GM12874 (cell line): ENCODE measurements around the gene OR5K4.

Experiments
- TF ChIP-seq, protein P1 (sequence below): IDR thresholded peaks from 2 replicates; pipeline ENCODE4 v1.5.1; 2011; ENCODE audit warnings: low read depth, mild to moderate bottlenecking, control low read depth, low read length, moderate library complexity; ENCODE audit not compliant: insufficient read depth

OR5K4 gene

DNA sequence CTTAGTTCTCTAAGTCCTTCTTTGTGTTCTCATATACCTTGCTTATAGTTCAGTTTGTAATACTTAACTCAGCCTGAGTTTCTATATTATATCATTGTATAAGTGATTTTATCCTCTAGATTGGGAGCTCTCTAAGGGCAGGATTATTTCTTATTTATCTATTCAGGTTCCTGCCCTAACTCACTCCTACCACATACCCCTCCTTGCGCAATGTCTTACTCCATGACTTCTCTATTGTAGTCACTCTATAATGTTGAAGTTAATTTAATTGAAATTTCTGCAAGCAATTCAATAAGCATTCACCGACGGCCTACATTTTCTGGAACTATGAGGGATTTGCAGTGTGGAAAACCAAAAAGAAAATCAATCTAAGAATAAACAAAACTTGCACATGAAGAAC, 3.6 kb upstream of the OR5K4 start:
- TF ChIP-seq, protein P1, sequence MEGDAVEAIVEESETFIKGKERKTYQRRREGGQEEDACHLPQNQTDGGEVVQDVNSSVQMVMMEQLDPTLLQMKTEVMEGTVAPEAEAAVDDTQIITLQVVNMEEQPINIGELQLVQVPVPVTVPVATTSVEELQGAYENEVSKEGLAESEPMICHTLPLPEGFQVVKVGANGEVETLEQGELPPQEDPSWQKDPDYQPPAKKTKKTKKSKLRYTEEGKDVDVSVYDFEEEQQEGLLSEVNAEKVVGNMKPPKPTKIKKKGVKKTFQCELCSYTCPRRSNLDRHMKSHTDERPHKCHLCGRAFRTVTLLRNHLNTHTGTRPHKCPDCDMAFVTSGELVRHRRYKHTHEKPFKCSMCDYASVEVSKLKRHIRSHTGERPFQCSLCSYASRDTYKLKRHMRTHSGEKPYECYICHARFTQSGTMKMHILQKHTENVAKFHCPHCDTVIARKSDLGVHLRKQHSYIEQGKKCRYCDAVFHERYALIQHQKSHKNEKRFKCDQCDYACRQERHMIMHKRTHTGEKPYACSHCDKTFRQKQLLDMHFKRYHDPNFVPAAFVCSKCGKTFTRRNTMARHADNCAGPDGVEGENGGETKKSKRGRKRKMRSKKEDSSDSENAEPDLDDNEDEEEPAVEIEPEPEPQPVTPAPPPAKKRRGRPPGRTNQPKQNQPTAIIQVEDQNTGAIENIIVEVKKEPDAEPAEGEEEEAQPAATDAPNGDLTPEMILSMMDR = no peak

DNA sequence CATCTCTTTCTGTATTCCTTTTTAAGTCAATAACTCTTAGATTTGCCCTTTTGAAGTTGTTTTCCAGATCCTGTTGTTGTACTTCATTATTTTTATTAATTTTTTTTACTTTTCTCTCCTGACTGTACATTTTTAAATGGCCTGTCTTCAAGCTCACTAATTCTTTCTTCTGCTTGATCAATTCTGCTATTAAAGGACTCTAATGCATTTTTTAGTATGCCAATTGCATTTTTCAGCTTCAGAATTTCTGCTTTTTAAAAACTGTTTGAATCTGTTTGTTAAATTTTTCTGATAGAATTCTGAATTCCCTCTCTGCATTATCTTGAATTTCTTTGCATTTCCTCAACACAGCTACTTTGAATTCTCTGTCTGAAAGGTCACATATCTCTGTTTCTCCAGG, 5.6 kb downstream of the OR5K4 start:
- TF ChIP-seq, protein P1 = no peak

DNA sequence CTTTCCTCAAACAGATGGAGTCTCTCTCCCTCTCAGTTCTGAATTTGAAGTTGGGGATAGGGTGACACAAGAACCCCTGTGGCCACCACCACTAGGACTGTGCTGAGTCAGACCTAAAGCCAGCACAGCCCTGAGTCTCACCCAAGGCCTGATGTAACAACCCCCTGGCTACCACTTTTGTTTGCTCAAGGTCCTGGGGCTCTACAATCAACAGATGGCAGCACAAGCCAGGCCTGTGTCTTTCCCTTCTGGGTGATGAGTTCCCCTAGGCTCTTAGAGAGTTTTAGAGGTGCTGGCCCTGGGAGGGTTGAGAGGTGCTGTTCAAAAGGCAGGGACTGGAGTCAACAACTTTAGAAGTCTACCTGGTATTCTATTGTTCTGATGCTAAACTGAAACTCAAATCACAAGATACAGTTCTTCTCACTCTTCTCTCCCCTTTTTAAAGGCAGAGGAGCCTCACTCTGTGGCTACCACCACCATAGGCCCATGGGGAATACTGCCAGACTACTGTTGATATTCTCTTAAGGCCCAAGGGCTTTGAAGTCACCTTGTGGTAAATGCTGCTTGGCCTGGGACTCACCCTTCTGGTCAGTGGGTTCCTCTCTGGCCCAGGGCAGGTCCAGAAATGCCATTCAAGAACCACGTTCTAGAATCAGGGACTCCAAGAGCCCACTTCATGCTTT, 6.5 kb downstream of the OR5K4 start:
- TF ChIP-seq, protein P1 = peak; percentile 25; the same call in 1 of the 2 replicates

DNA sequence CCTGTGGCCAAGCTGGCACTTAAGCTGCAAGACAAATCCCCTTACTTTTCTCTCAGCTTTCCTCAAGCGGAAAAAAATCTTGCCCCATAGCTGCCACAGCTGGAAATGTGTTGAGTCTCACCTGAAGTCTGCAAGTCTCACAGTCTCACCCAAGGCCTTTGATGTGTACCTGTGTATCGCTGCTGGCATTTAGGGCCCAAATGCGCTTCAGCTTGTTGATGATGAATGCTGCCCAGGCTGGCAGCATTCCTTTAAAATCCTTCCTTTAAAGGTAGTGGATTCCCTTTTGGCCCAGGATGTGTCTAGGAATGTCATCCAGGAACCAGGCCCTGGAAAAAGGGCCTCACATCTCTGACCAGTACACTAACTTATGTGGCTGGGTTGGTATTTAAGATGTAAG, 7.0 kb downstream of the OR5K4 start:
- TF ChIP-seq, protein P1 = no peak

DNA sequence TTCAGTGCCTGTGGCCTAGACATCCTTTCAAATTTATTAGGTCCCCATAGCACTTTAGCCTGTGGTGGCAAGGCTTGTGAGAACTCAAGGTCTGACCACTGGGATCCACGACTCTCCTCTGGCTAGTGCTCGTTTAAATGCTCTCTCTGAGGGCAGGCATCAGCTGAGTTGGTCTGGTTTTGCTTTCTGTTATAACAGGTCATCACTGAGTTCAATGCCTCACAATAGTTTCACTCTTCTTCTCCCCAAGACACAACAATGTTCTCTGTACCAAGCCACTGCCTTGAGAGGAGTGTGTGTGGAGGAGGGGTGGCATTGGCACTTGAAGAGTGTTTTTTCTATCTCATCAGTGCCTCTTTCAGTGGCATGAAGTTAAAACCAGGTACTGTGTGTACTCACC, 7.6 kb downstream of the OR5K4 start:
- TF ChIP-seq, protein P1 = no peak

DNA sequence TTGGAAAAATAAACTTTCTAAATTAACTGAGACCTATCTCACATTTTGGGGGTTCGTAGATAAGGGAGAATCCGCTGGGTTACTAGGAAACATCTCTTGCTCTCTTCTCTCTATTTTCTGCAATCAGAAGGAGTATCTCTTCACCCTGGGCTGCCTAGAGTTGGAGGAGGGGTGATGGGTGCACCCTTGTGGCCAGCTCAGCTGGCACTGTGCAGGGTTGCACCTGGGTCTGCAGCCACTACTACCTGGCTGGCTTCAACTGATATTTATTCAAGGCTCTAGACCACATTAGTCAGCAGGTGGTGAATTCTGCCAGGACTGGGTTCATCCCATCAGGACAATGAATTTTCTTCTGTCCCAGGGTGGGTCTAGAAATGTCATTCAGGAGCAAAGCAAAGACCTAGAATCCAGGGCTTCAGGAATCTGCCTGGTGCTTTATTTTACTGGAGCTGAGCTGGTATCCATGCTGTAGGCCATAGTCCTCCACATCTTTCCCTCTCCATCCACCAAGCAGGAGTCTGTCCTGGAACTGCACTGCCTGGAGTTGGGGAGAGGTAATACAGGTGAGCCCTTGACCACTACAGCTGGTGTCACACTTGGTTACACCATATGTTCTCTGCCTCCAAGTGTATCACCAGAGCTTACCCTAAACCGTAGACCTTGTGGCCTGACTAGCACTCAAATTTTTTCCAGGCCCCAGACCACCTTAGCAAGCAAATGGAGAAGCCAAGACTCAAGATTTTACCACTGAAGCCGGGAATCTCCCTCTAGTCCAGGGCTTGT, 14.0 kb downstream of the OR5K4 start:
- TF ChIP-seq, protein P1 = no peak

DNA sequence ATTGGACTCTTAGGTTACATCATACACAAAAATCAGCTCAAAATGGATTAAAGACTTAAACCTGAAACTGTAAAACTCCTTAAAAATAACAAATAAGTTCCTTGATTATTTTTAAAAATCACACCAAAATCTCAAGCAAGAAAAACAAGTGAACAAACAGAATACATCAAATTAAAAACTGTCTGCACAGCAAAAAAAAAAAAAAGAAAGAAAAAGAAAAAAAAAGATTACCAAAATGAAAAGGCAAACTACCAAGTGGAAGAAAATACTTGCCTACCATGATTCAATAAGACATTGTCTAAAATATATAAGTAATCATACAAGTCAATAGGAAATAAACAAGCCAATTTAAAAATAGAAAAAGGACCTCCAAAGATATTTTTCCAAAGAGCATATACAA, 17.5 kb downstream of the OR5K4 start:
- TF ChIP-seq, protein P1 = no peak
